HUDEP-2 (cell line): ENCODE measurements around the gene BLVRA.
"Not testable (repeated sequence)": the region's sequence is repeated elsewhere in the genome, so short reads cannot be mapped to it uniquely, and the experiment has no call there.

Source experiments
- DNase-seq, 76 experiments: peaks; one replicate each; lab custom pipeline; 2025; ENCODE audit not compliant: unreplicated experiment in 76 of 76; lab: John Stamatoyannopoulos, UW

BLVRA gene

DNA sequence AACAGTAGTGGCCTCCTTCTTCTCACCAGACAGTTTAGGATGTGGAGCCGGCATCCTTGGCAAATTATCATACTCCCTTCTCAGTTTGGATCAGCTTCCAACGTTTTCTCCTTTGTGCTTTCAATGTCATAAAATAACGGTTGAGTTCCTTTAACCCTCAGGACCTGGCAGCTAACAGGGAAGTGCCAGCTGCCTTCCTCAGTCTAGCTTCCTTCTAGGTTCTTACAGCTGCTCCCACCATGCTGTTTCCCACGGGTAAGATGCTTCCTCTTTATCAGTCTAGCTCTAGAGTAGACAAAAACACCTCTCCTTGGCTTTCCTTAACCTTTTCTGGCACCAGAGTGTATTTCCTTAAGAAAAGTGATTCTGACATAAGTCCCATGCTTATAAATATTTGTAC lies 33.2 kb downstream of the BLVRA start:
- DNase-seq = no peak

DNA sequence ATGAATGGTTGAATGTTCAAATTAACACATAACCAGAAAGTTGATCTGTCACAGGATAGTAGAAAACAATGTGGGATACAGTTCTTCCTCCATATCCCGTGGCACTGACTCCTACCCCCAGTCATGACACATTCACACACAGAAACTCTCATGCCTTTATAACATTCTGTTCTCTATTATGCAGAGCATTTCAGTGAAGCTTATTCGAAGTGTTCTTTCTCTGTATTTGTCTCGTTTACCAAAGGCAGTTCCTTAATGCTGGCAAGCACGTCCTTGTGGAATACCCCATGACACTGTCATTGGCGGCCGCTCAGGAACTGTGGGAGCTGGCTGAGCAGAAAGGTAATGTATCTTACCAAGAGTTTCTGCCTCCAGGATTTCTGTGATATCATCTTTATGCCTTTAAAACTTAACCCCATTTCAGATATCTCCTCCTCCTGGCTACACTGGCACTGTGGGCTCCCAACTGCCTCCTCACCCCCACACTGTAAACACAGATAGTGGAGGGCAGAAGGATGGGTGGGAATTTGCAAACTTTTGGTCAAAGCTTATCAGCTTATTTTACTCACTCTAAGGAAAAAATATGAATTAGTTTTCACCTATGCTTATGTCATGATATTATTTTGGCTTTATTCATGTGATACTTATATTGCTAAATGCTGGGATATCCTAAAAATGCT lies 34.1 kb downstream of the BLVRA start:
- peak in 3 of 76 experiments; percentile 12 to 31 (median 12) for DNase-seq

DNA sequence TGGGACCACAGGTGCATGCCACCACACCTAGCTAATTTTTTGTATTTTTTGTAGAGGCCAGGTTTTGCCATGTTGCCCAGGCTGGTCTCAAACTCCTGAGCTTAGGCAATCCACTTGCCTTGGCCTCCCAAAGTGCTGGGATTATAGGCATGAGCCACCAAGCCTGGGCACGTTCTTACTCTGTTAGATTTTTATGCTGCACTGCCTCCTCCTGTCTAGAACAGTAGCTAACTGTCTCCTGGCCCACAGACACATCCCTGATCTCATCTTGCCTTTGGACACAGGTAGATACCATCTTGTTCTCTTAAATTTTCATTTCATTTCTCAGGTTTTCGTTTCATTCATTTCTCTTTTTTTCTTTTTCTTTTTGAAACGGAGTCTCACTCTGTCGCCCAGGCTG lies 41.1 kb downstream of the BLVRA start:
- peak in 13 of 76 experiments; percentile 9 to 36 (median 16) for DNase-seq

DNA sequence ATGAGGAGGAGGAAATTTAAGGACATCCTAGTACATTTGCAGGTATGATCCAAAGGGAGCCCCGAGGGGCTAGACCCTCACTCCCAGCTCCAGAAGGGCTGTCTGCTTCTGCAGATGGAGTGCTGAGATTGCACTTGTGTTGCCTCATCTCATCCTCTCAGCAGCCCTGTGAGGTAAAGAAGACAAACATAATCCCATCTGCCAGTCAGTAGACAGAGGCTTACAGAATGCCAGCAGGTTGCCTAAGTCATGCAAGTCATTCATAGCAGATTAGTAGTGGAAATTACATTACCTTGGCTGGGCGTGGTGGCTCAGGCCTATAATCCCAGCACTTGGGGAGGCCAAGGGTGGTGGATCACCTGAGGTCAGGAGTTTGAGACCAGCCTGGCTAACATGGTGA lies 45.4 kb downstream of the BLVRA start:
- DNase-seq = no peak

DNA sequence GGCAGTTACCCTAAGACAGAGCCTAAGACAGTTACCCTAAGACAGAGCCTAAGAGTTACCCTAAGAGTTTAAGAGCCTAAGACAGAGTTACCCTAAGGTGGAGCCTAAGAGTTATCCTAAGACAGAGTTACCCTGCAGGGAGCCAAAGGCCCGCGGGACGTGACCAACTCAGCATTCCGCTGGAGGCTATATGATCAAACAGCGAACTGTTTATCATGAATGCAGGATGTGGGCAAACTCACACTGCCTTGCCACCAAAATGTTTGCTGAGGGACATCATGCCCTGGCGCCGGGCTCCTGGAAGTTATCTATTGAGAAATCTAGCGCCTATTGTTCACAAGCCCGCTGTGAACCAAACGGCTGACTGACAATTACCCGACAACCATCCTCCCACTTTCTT lies 49.9 kb downstream of the BLVRA start:
- no peak for DNase-seq

DNA sequence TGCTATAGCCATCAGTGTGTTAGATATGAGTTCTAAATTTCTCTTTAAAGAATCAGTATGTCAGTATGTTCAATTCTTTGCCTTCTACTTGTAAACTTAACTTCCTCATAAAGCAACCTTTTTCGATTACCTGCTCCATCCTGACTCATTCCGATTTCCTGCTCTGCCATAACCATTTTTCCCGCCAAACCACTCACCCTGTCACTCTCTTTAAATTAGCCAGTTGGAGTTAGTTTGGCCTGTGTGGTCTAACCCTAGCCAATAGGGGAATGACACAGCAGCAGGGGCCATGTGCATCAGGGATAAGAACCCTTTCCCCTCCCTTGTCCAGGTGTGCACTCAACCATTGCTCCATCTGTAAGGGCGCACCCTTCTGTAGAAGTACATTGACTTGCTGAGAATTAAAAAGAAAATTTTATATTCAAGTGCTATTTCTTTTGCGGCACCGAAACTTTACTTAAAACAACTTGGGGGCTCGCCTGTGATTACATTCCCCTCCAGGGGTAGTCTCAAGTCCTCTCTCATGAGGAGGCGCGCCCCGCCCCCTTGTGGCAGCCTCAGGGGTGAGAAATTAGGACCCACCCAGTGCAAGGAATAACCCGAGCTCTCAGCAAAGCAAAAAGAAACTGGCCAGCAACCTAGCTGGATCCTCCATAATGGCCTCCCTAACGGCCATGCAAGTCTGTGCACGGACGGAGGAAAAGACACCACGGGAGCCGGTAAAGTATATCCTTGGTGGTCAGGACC lies 51.9 kb downstream of the BLVRA start:
- DNase-seq = peak in 65 of 76 experiments; percentile 2 to 72 (median 48)

DNA sequence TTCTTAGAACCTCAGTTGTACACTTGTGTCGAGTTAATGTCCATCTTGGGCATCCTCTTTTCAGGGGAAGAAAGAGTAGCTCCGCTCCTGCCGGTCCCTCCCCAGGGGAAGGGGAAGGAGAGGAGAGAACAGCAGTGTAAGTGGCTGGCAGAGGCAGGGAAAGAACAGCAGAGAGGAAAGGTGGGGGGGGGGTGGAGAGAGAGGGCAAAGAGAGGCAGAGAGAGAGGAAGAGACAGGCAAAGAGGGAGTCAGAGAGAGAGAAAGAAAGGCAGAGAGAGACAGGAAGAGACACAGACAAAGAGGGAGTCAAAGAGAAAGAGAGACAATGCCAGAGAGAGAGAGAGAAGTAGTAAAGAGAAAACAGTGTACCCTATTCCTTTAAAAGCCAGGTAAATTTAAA lies 56.9 kb downstream of the BLVRA start:
- DNase-seq = no peak

DNA sequence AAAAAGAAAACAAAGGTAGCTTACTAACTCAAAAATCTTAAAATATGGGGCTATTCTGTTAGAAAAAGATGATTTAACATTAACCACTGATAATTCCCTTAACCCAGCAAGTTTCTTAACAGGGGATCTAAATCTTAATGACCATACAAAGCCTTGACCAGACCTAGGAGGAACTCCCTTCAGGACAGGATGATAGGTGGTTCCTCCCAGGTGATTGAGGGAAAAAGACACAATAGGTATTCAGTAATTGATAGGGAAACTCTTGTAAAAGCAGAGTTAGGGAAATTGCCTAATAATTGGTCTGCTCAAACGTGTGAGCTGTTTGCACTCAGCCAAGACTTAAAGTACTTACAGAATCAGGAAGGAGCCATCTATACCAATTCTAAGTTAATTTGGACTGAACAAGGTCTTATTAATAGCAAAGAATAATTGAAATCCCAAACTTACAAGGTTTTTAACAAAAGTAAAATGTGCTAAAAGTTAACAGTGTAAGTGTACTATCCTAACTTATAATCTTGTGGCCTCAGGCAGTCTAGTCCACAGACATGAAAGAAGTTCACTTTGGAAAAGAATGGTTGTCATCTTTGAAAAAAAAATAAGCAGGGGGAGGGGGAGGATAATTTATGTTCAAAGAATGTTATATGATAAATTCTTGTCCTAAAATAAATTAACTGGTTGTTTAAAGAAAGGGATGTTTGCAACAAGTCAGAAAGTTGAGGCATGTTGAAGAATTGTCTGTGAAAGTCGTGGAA lies 57.7 kb downstream of the BLVRA start:
- not testable (repeated sequence) for DNase-seq

DNA sequence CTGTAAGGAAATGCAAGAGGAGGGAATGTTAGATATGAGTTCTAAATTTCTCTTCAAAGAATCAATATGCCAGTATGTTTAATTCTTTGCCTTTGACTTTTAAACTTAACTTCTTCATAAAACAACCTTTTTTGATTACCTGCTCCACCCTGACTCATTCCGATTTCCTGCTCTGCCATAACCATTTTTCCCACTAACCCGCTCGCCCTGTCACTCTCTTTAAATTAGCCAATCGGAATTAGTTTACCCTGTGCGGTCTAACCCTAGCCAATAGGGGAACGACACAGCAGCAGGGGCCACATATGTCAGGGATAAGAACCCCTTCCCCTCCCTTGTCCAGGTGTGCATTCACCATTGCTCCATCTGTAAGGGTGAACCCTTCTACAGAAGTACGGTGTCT lies 64.9 kb downstream of the BLVRA start:
- not testable (repeated sequence) for DNase-seq

DNA sequence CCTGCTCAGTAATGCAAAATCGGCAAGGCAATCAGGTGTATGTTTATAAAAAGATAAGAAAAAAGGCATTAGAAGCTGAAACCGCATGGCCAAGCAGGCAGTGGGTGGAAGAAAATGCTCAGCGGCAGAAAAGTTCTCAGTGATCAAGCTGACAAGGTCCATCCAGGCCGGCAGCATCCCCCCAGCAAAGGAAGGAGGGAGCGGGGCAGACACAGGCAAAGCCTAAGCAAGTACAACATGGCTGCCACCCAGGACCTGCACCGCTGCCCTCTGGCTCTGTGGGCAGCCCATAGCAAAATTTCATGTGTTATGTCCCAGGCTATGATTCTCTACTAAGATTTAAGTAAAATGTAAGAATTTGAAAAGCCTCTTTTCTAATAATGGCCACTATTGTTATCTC lies 65.5 kb downstream of the BLVRA start:
- no peak for DNase-seq

DNA sequence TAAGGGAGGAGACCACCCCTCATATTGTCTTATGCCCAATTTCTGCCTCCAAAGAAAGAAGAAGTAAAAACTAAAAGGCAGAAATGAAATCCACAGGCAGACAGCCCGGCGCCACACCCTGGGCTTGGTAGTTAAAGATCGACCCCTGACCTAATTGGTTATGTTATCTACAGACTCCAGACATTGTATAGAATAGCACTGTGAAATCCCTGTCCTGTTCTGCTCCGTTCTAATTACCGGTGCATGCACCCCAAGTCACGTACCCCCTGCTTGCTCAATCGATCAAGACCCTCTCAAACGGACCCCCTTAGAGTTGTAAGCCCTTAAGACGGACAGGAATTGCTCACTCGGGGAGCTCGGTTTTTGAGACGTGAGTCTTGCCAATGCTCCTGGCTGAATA lies 66.0 kb downstream of the BLVRA start:
- DNase-seq = peak in 2 of 76 experiments; percentile 11 to 13

DNA sequence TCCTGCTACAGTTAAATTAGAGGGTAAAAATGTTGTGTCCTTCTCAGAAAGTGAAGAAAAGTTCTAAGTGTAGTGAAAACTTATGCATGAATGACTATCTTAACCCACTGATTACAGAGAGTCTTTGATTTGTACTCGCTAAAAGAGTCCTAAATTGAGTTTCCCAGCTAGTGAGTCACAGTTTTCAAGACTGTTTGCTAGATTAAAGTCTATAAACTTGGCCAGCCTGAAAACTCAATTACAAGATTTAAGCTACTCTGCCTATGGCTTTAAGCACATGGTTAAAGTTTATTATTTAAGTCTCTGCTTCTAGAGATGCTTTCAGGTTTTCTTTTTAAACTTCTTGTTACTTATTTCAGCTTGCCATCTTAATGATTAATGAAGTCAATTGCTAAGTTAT lies 66.5 kb downstream of the BLVRA start:
- DNase-seq = no peak

DNA sequence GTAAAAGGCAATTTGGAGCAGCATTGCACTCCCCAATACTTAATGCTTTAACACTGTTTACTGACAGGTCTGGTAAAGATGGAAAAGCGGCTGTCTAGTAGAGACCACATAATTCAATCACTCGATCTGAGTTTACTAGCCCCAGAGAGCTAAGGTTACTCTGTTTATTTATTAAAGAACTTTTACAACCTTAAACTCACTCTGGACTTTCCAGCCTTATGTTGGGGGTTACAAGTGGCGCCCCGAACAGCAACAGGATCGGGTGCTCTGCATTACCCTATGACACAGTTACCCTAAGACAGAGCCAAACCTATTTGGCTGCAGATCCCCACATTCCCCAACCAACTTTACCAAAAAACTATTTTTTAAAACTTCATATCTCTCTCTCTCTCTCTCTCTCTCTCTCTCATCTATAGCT lies 66.9 kb downstream of the BLVRA start:
- DNase-seq = no peak

DNA sequence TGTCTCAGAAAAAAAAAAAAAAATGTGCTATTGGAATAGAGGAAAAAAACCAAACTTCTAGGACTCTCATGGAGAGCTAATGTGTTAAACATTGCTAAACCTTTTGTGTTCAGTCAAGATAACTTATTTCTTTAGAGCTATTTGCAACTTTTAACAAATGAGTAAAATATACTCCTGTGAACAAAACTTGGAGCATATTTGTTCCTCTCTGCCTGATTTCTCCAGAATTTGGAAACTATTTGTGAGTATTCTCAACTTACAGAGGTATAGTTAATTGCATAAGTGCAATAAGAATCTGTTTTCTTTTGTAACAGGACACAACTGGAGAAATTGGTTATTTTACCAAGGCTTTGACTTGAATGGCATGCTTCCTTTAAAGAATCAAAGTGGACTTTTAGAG lies 72.4 kb downstream of the BLVRA start:
- not testable (repeated sequence) for DNase-seq

DNA sequence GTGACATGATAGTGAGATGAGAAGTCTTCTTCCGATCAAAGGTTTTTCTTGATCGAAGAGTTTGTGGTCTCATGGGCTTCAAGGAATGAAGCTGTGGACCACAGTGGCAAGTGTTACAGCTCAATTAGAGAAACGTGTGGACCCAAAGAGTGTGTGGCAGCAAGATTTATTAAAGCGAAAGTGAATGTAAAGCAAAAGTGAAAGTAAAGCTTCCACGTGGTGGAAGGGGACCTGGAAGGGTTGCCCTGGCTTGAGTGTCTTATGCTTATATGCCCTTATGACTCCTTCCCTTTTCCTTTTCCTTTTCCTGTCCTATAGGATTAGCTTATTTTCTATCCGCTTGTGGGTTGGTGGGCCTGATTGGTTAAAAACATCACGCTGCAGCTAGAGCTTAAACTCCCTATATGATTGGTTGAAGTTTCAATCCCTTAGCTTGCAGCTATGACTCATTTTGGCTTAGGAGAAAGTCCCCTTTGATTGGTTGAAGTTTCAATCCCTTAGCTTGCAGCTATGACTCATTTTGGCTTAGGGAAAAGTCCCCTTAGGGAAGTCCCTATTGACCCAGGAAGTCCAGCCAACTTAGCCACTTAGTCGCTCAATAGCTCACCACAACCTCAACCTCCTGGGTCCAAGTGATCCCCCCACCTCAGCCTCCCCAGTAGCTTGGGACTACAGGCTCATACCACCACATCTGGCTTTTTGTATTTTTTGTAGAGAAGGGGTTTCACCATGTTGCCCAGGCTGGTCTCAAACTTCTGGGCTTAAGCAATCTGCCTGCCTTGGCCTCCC lies 76.2 kb downstream of the BLVRA start:
- peak in 6 of 76 experiments; percentile 3 to 26 (median 20) for DNase-seq

DNA sequence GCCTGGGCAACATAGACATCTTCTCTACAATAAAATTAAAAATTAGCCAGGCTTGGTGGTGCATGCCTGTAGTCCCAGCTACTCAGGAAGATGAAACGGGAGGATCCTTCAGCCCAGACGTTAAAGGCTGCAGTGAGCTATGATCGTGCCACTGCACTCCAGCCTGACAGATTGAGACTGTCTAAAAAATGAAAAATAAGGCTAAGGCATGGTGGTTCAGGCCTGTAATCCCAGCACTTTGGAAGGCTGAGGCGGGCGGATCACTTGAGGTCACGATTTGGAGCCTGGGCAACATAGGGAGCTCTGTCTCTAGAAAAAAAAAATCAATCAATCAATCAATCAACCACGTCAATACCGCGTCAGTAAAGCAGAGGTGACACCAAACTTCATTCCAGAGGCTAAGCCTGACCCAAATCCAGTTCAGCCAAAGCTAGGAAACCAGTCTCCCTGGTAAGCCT lies 79.8 kb downstream of the BLVRA start:
- DNase-seq = no peak

DNA sequence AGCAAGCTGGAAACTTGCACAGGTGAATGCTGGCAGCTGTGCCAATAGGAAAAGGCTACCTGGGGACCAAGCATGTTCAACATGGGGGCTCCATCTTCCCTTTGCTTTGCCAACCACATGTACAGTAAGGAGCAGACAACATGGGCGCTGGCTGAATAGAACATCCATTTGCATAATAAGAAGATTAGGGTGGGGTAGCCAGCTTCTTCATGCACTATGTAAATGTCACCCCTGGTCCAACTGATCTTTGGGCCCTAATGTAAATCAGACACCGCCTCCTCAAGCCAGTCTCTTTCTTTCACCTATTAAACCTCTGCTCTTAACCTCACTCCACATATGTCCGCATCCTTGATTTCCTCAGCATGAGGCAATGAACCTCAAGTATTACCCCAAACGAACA lies 84.8 kb downstream of the BLVRA start:
- no peak for DNase-seq

DNA sequence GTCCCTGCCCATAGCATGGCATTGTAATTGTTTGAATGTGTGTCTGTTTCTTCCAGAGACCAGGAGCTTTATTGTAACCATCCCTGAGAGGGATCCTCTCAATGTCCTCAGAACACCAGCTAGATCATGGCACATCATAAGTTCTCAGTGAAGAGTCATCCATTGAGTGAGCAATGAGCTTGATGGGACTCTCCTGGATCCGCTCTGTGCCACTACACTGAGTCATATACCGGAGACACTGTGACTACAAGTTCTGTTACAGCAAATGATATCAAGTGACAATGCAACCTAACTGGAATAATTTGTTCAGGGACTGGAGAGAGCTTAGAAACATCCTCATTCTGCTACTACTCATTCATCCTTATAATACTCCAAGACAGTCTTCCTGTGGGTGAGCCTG lies 85.8 kb downstream of the BLVRA start:
- no peak for DNase-seq

DNA sequence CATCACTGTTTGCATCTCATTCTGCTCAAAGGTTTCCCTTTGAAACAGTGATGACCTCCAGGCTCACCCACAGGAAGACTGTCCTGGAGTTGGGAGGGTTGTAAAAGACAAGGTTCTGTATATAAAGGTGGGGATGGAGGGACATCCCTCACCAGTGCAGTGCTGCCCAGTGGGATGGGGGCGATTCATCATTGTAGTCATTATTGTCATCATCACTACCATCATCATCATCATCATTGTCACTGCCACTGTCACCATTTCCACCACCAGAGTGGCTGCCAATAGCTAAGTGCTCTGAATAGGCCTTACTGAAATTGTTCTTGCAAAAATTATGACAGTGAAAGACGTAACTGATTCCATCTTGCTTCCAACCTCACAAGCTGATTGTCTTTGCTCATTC lies 86.2 kb downstream of the BLVRA start:
- DNase-seq = no peak

DNA sequence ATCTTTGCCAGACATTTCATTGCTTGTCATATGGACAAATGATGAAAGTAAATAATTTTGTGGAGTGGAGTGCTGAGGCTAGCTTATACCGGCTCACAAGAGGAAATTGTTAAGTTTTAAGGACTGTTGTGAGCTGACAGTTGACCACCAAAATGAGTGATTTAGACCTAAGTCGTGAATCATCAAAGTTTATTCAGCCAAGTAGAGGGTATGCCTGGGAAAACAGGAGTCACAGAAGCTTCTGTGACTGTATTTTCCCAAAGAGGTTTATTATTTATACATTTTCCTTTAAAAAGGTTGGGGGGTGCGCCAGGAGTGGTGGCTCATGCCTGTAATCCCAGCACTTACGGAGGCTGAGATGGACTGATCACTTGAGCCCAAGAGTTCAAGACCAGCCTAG lies 89.0 kb downstream of the BLVRA start:
- no peak for DNase-seq

DNA sequence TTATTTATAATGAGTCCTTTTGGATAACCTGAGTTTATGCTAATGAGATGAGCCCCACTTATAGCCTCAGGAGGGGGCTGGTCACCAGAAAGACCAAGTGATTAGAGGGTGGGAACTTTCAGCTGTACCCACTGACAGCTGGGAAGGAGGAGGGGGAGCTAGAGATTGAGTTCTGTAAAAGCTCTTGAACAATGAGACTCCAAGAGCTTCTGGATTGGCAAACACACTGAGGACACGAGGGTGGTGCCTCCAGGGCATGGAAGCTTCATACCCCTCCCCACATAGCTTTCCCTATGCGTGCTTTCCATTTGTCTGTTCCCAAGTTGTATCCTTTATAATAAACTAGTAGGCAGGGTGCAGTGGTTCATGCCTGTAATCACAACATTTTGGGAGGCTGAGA lies 90.6 kb downstream of the BLVRA start:
- DNase-seq = no peak
